Hematopoietic multipotent progenitor cell treated with erythropoietin and hydrocortisone succinate and interleukin-3 and kit ligand, for 17 days (in vitro differentiated cells): ENCODE measurements around the gene ZNF174.

Experiments used
- DNase-seq: peaks from one replicate; pipeline ENCODE4 v3.0.0-alpha.2; 2015; ENCODE audit warnings: low spot score

The ZNF174 gene

GRCh38 chr16:3400779-3401688 is at the start of gene ZNF174, which contains the start of gene ZSCAN32:
ZNF174 (plus strand) TSS chr16:3401215; CDS start chr16:3402005, 790 bp downstream.
ZSCAN32 (minus strand) TSS chr16:3401004; CDS start chr16:3397557, 3,447 bp downstream.
- DNase-seq: peak; percentile 99

DNA sequence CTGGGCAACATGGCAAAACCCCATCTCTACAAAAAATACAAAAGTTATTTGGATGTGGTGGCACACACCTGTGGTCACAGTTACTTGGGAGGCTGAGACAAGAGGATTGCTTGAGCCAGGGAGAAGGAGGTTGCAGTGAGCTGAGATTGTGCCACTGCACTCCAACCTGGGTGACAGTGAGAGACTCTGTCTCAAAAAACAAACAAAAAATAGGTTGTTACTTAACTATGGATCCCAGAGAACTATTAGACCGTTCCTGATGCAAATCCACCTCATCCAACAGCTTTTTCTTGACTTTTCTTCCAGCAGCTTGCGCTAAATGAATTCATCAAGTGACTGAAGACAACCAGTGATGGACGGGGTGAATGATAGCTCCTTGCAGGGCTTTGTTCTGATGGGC is 45.4 kb upstream of the ZNF174 start, which contains the start of gene OR2C1:
Gene OR2C1, plus strand, starts transcription at position 301 of the 400 bp plus-strand sequence. Its CDS starts 52 bp downstream, at position 353.
- no peak for DNase-seq

DNA sequence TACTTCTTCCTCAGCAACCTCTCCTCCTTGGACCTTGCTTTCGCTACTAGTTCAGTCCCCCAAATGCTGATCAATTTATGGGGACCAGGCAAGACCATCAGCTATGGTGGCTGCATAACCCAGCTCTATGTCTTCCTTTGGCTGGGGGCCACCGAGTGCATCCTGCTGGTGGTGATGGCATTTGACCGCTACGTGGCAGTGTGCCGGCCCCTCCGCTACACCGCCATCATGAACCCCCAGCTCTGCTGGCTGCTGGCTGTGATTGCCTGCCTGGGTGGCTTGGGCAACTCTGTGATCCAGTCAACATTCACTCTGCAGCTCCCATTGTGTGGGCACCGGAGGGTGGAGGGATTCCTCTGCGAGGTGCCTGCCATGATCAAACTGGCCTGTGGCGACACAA is 44.9 kb upstream of the ZNF174 start:
- DNase-seq: no peak

DNA sequence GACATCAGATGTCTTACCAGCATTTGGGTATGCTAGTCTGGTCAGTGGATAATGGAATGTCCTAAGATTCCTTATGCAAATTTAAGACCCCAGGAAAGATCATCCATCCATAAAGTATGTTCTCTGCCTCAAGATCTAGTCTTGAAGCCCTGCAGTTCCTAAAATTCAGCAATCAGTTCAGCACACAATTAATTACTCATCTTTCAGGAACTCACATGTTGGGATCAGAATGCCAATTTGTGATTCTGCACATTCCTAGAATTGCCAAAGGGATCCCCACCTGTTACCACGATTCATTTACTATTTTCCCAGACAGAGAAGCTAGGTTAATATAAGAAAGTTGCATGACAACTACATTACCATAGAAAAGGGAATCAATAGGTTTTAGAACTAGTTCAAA is 42.1 kb upstream of the ZNF174 start:
- DNase-seq: no peak

GRCh38 chr16:3362931-3363330 is 38.1 kb upstream of the ZNF174 start:
- DNase-seq: no peak

GRCh38 chr16:3363793-3364192 is 37.2 kb upstream of the ZNF174 start:
- no peak for DNase-seq

- DNase-seq: peak; percentile 52
Measured at GRCh38 chr16:3364774-3365427, 36.1 kb upstream of the ZNF174 start.

GRCh38 chr16:3369073-3369472 is 31.9 kb upstream of the ZNF174 start:
- no peak for DNase-seq

DNA sequence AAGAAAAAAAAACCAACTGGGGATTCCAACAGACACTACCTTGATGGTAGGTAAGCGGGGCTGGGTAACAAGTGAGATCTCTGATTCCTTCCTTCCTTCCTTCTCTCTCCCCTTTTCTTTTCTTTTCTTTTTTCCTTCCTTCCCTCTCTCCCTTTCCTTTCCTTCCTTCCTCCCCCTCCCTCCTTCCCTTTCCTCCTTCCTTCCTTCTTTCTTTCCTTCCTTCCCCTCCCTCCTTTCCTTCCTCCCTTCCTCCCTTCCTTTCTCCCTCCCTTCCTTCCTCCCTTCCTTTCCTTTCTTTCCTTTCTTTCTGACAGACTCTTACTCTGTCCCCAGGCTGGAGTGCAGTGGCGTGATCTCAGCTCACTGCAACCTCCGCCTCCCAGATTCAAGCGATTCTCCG is 25.3 kb upstream of the ZNF174 start:
- no peak for DNase-seq

DNA sequence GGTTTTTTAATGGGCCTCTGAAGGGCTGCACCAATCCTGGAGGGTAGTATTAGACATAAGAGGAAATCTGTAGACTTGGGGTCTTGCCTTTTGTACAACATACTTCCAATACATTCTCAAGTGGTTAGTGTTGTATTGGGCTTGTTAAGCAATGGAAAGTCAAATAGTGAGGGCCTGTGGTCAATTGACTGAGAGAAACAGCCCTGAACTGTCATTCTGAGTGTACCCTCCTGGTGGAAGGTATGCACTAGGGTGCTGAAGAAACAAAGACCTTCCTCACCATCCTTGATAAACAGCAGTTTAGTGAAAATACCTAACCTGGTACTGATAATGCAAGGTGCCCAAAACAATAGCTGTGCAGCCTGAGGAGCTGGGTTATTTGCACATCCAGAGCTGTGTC is 23.1 kb upstream of the ZNF174 start:
- no peak for DNase-seq

- no peak for DNase-seq
Measured at GRCh38 chr16:3383045-3383448, 18.0 kb upstream of the ZNF174 start.

GRCh38 chr16:3388325-3388724 is 12.7 kb upstream of the ZNF174 start:
- DNase-seq: no peak

GRCh38 chr16:3389663-3390338 is 11.2 kb upstream of the ZNF174 start:
- DNase-seq: no peak

DNA sequence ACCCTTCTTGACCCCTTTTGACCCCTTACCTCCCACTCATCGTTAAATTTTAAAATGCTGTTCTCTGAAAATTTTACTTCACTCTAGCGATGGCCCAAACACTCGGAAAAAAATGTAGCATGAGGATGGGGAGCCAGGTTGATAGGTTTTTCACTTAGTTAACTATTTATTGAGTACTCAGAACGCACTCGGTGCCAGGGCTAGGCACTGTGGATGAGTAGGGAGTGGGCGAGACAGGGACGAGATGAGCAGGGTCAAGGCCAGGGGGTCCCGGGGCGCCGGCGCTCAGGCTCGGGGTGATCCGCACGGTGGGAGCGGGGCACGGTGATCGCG is 603 bp upstream of the ZNF174 start:
- DNase-seq: no peak

GRCh38 chr16:3401719-3402397 is 843 bp downstream of the ZNF174 start:
- no peak for DNase-seq

GRCh38 chr16:3408561-3409197 is 7.7 kb downstream of the ZNF174 start:
- DNase-seq: no peak

DNA sequence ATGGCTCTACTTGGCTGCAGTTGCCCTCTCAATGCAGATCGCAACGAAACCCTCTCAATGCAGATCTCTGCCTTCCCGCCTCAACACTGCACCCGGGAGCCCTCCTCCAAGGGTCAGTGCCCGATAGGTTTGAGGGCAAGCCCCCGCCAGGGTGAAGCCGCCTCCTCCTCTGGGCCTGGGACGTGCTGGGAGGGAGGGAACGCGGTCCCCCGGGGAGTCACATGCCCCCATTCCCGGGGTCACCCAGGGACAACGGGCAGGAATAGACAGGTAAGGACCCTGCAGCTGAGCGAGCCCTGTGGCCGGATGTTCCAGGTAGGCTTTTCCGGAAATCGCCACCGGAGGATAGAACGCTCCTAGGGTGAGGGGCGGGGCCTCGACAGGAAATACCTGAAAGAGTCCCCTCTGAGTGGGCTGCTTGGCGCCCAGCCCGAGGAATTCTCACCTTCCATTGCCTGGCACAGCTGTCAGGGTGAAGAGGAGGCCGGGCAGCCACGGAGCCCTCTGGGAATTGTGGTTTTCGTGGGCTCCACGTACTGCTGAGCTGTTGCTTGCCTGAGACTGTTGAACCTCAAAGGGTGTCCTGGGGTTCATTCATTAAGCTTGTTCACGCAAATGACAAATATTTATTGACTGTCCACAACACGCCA is 12.8 kb downstream of the ZNF174 start:
- DNase-seq: no peak

DNA sequence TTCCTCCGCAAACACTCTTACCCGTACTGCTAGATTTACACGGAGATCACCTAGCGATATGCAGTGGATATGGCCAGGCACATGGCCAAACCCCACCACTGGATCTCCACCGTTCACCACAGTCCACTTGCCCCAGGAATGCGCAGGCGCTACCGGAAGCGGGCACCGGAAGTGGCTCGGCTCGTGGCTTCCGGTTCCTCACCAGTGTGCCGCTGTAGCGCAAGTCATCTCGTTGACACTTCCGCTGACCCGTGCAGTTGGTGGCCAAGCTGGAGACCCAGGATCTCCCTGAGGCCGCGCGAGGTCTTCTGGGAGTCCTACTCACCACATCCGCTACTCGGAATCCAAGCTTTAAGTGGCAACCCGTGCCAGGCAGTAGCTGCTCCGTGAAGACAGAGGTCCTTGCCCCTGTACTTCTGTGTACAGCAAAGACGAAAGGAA is 30.8 kb downstream of the ZNF174 start:
- DNase-seq: no peak

DNA sequence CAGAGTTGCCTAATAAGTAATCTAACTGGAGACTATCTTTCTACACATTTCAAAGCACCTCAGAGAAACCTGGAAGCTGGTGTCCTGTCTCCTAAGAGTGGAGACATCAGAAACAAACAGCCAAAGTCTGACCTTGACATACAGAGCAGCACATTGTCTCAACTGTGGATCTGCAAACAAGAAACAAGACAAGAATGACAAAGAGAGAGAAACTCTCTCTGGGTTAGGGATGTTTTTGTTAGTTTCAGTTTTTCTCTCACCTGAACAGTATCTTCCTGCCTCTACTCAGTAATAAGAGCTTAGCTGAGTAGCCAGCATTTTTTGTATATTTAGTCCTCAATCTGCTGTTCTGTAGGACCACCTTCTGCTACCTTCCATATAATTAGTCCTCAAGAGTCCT is 33.4 kb downstream of the ZNF174 start:
- no peak for DNase-seq

- DNase-seq: no peak
Measured at GRCh38 chr16:3439637-3440036, 38.6 kb downstream of the ZNF174 start.
